Activated naive CD4-positive, alpha-beta T cell treated with anti-CD3 and anti-CD28 coated beads, Interleukin-2, amount 50 U/mL, for 24 hours (primary cell): ENCODE data around the gene APBB2.

ENCODE experiments used
- H3K27ac Mint-ChIP-seq: one replicate; pipeline ENCODE4 v1.8.0; 2021; ENCODE audit warnings: mild to moderate bottlenecking, mixed read lengths
- H3K27me3 Mint-ChIP-seq: one replicate; pipeline ENCODE4 v1.8.0; 2021; ENCODE audit warnings: mixed read lengths
- H3K36me3 Mint-ChIP-seq: one replicate; pipeline ENCODE4 v1.8.0; 2021; ENCODE audit warnings: mixed read lengths
- H3K4me1 Mint-ChIP-seq: one replicate; pipeline ENCODE4 v1.8.0; 2021; ENCODE audit warnings: mixed read lengths
- H3K4me3 Mint-ChIP-seq: one replicate; pipeline ENCODE4 v1.8.0; 2021; ENCODE audit warnings: mild to moderate bottlenecking, mixed read lengths
- H3K9me3 Mint-ChIP-seq: one replicate; pipeline ENCODE4 v1.8.0; 2021; ENCODE audit warnings: mixed read lengths

APBB2 gene

GRCh38 chr4:41221850-41222645 lies 7.7 kb upstream of the APBB2 start:
- no peak overlapping the region for H3K4me3 Mint-ChIP-seq
- peaks cover under 1% of the 10 kb centered on the region for H3K4me1 Mint-ChIP-seq
- peaks cover 28% of the 10 kb centered on the region for H3K27me3 Mint-ChIP-seq
- no peaks in the 10 kb centered on the region for H3K36me3 Mint-ChIP-seq
- no peak overlapping the region for H3K27ac Mint-ChIP-seq
- no peaks in the 10 kb centered on the region for H3K9me3 Mint-ChIP-seq

- Mint-ChIP-seq H3K4me3 (no peak overlapping the region), H3K9me3 (no peaks in the 10 kb centered on the region), H3K27me3 (peaks cover 44% of the 10 kb centered on the region), H3K27ac (no peak overlapping the region), H3K4me1 (peaks cover 15% of the 10 kb centered on the region), H3K36me3 (peaks cover 4% of the 10 kb centered on the region)
Measured at GRCh38 chr4:41219421-41219950, 5.1 kb upstream of the APBB2 start.

- Mint-ChIP-seq H3K9me3 (no peaks in the 10 kb centered on the region), H3K27ac (no peak overlapping the region), H3K36me3 (peaks cover 4% of the 10 kb centered on the region), H3K4me1 (peaks cover 15% of the 10 kb centered on the region), H3K4me3 (no peak overlapping the region), H3K27me3 (peaks cover 46% of the 10 kb centered on the region)
Measured at GRCh38 chr4:41218703-41219102, 4.4 kb upstream of the APBB2 start.

DNA sequence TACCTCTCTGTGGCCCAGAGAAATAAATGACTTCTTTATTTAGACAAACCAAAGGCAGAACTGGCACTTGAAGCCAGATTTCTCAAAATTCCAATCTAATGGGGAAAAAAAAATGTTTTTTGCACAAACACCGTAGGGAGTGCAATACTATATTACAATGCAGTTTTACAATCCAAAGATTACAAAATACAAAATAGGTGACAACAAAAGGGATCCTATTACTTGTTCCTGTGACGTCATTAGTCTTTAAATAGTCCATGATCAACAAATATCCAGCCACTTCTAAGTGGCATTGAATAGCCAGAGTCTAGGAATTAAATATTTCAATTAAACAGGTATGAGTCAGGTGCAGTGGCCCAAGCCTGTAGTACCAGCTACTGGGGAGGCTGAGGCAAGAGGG lies 3.0 kb upstream of the APBB2 start:
- peaks cover 53% of the 10 kb centered on the region for H3K27me3 Mint-ChIP-seq
- no peaks in the 10 kb centered on the region for H3K9me3 Mint-ChIP-seq
- peaks cover 26% of the 10 kb centered on the region for H3K4me1 Mint-ChIP-seq
- H3K4me3 Mint-ChIP-seq = no peak overlapping the region
- peaks cover 4% of the 10 kb centered on the region for H3K36me3 Mint-ChIP-seq
- no peak overlapping the region for H3K27ac Mint-ChIP-seq

DNA sequence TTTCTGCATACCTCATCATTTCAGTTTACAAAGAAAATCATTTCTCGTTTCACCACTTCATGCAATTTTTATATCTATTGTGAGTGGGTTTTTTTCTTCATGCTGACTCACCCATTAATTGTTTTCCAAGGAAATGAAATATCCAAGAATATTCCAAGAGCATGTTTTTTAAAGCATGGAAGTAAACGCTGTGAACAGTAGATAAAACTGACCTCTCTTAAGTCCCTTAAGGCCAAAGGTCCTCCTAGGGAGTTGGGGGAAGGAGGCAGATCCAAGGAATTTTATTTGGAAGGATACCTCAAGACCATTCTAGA lies 2.6 kb upstream of the APBB2 start:
- Mint-ChIP-seq H3K27me3 (peaks cover 54% of the 10 kb centered on the region), H3K9me3 (no peaks in the 10 kb centered on the region), H3K27ac (peak overlapping the region; percentile 92), H3K4me1 (peaks cover 26% of the 10 kb centered on the region), H3K4me3 (peak overlapping the region; percentile 88), H3K36me3 (peaks cover 4% of the 10 kb centered on the region)

DNA sequence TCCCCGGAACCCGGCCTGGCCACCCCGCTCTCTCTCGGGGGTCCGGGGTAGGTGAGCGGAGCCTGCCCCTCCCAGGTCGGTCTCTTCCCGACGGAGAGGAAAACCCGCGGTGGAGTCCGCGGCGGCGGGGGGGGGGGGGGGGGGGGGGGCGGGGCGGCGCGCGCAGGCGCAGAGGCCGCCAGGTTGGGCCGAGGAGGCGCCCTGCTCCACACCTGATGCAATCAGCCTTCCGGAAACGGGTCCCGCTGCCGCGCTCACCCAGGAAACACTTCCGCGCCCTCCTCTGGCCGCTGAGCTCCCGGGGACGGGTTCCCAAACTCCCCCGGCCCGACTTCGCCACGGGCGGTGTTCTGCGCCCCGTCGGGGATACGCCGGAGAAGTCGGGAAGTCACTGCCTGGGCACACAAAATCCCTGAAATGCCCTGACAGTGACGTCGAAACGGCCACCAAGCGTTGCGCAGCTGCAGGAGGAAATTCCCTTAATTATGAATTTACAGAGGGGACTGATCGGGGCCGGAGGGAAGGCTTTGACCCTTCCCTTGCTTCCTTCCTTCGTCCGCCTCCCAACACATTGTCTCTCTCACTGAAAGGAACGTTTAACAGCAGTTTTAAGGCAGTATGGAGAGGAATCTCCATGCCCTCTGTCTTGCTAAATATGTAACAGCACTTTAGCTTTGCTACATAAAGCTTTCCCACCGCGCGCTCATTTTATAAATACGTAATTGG lies 2.1 kb upstream of the APBB2 start:
- peak overlapping the region; percentile 88 for H3K4me3 Mint-ChIP-seq
- peak overlapping the region; percentile 92 for H3K27ac Mint-ChIP-seq
- H3K4me1 Mint-ChIP-seq = peaks cover 26% of the 10 kb centered on the region
- peaks cover 4% of the 10 kb centered on the region for H3K36me3 Mint-ChIP-seq
- H3K27me3 Mint-ChIP-seq = peaks cover 59% of the 10 kb centered on the region
- H3K9me3 Mint-ChIP-seq = no peaks in the 10 kb centered on the region

DNA sequence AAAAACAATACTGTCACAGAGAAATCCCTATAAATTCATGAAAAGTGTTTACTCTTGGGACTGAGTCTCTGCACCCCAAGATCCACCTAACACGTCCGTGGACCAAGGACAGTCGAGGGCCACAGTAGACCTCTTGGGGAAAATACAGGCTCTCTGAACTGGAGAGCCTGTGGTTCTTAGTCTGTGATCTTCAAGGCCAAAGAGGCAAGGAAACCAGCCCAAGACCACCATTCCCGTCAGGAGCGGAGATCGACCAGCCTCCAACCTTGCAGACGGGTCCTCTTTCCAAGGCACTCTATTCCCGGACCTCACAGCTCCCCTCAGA lies 1.6 kb upstream of the APBB2 start:
- Mint-ChIP-seq H3K4me3 (peak overlapping the region; percentile 78), H3K27me3 (peaks cover 55% of the 10 kb centered on the region), H3K4me1 (peaks cover 26% of the 10 kb centered on the region), H3K27ac (no peak overlapping the region), H3K9me3 (no peaks in the 10 kb centered on the region), H3K36me3 (peaks cover 4% of the 10 kb centered on the region)

- Mint-ChIP-seq H3K36me3 (peaks cover 4% of the 10 kb centered on the region), H3K27me3 (peaks cover 53% of the 10 kb centered on the region), H3K27ac (no peak overlapping the region), H3K4me1 (peaks cover 26% of the 10 kb centered on the region), H3K4me3 (peak overlapping the region; percentile 68), H3K9me3 (no peaks in the 10 kb centered on the region)
Measured at GRCh38 chr4:41215155-41215554, 813 bp upstream of the APBB2 start.

DNA sequence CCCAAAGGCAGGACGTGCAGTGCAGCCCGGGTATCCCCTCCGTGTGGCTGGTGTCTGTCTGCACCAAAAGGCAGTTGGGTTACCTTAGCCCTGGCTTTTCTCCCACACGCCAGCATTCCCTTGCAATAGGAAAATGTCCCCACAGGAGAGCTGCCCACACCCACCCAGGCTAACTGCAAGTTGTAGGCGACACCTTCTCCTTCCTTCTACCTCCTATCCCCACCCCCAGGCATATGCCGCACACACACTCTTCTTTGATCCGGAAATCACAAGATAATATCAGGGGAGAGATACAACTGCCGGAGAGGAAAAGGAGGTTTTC lies 444 bp upstream of the APBB2 start:
- Mint-ChIP-seq H3K4me3 (peak overlapping the region; percentile 68), H3K27me3 (peaks cover 50% of the 10 kb centered on the region), H3K36me3 (peaks cover 4% of the 10 kb centered on the region)

GRCh38 chr4:41213625-41214135 lies 662 bp downstream of the APBB2 start:
- Mint-ChIP-seq H3K9me3 (no peaks in the 10 kb centered on the region), H3K4me3 (peak overlapping the region; percentile 61)

More for the DNA sequence above, 444 bp upstream of the APBB2 start:
- Mint-ChIP-seq H3K27ac (no peak overlapping the region), H3K4me1 (peaks cover 26% of the 10 kb centered on the region), H3K9me3 (no peaks in the 10 kb centered on the region)

GRCh38 chr4:41212616-41213203 lies 1.6 kb downstream of the APBB2 start:
- no peaks in the 10 kb centered on the region for H3K9me3 Mint-ChIP-seq
- peaks cover 54% of the 10 kb centered on the region for H3K27me3 Mint-ChIP-seq
- peak overlapping the region; percentile 23 for H3K4me3 Mint-ChIP-seq
- peaks cover 4% of the 10 kb centered on the region for H3K36me3 Mint-ChIP-seq
- no peak overlapping the region for H3K27ac Mint-ChIP-seq
- H3K4me1 Mint-ChIP-seq = peaks cover 26% of the 10 kb centered on the region

More at GRCh38 chr4:41213625-41214135, 662 bp downstream of the APBB2 start:
- Mint-ChIP-seq H3K36me3 (peaks cover 4% of the 10 kb centered on the region), H3K4me1 (peaks cover 26% of the 10 kb centered on the region), H3K27me3 (peaks cover 53% of the 10 kb centered on the region), H3K27ac (no peak overlapping the region)

DNA sequence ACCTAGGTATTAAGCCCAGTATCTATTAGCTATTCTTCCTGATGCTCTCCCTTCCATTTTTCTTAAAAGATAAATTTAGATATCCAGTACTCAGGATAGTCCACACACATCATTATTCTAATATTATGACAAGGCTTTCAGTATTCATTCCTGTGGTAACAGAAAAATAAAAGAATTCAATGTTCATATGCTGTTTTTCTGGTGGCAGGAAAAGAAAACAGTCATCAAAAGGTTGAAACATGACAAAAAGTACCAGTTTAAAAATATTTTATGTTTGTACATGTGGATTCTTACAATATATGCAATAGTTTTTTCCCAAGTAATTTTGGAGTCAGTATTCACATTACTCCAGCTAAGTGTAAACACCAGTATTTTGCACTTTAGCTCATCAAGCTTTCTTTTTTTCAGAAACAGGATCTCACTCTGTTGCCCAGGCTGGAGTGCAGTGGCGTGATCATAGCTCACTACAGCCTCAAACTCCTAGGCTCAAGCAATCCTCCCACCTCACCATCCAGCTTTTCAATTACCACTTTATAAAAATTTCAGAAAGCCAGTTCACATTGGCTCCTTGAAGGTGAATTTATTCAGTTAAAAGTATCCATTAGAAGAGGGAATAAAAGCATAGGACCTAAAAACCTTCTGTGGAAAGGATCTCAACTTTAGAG lies 2.3 kb downstream of the APBB2 start:
- Mint-ChIP-seq H3K27ac (no peak overlapping the region), H3K27me3 (peaks cover 51% of the 10 kb centered on the region), H3K36me3 (peaks cover 4% of the 10 kb centered on the region), H3K9me3 (no peaks in the 10 kb centered on the region), H3K4me3 (no peak overlapping the region), H3K4me1 (peaks cover 26% of the 10 kb centered on the region)

GRCh38 chr4:41209901-41210300 lies 4.4 kb downstream of the APBB2 start:
- H3K9me3 Mint-ChIP-seq = no peaks in the 10 kb centered on the region
- no peaks in the 10 kb centered on the region for H3K36me3 Mint-ChIP-seq
- H3K27ac Mint-ChIP-seq = no peak overlapping the region
- H3K4me1 Mint-ChIP-seq = peaks cover 12% of the 10 kb centered on the region
- H3K4me3 Mint-ChIP-seq = no peak overlapping the region
- peaks cover 38% of the 10 kb centered on the region for H3K27me3 Mint-ChIP-seq

DNA sequence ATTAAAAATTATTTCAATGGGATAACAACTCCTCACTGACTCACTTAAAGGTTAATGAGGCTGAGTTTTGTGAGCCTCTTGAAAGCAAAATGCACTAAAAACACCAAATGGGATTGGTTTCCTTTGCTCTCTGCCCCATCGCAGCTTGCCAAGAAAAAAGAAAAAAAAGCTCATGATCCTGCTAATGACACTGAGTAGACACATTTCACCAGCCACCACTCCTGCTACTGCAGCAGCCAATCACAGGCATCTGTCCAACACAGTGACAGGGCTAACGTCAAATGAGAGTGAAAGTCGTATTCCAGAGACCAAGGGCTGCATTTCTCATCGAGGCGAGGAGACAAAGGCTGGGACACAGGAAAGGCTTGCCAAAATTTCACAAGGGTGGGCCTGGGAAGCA lies 5.2 kb downstream of the APBB2 start:
- peaks cover 34% of the 10 kb centered on the region for H3K27me3 Mint-ChIP-seq
- no peak overlapping the region for H3K27ac Mint-ChIP-seq
- H3K4me3 Mint-ChIP-seq = no peak overlapping the region
- no peaks in the 10 kb centered on the region for H3K36me3 Mint-ChIP-seq
- H3K9me3 Mint-ChIP-seq = no peaks in the 10 kb centered on the region
- H3K4me1 Mint-ChIP-seq = peaks cover 10% of the 10 kb centered on the region

- Mint-ChIP-seq H3K27me3 (peaks cover 26% of the 10 kb centered on the region), H3K9me3 (no peaks in the 10 kb centered on the region)
Measured at GRCh38 chr4:41207291-41207831, 7.0 kb downstream of the APBB2 start.

More at GRCh38 chr4:41207291-41207831, 7.0 kb downstream of the APBB2 start:
- H3K36me3 Mint-ChIP-seq = no peaks in the 10 kb centered on the region
- H3K4me3 Mint-ChIP-seq = no peak overlapping the region
- no peaks in the 10 kb centered on the region for H3K4me1 Mint-ChIP-seq
- no peak overlapping the region for H3K27ac Mint-ChIP-seq
